ENCODE results near the gene CSNK1E. TPM values are rescaled to one million over a fixed set of nuclear protein-coding genes. Genes with fewer than 3 reads are reported as not detected.

The CSNK1E gene
- total and polyA plus RNA-seq, 2 of the 8 experiments (the other 6 are each of a cell fraction or from before 2014, with no cell fraction given) = 247 to 263 TPM

Small RNAs within 50 kb of the gene (small RNA-seq; reads per million reads assigned to genes)
- gene RF00017 (ENCODE audit: insufficient read depth) = not detected

Other genes with a start within 250 kb of the CSNK1E start
- gene SLC16A8, start 233.2 kb downstream of the CSNK1E start, total RNA-seq (2021; fragmentation: NEBNext Ultra II Directional; extraction: Animal tissue kit (Norgen Biotek cat#: 25700)) = not detected in 2 replicates
- gene SLC16A8, start 233.2 kb downstream of the CSNK1E start, polyA plus RNA-seq (2011; rRNA removed) = 0.70 and 1.2 TPM in 2 replicates
- 5.4 and 7.2 TPM in 2 replicates for gene BAIAP2L2, start 206.7 kb downstream of the CSNK1E start, total RNA-seq (2021; fragmentation: NEBNext Ultra II Directional; extraction: Animal tissue kit (Norgen Biotek cat#: 25700))
- gene BAIAP2L2, start 206.7 kb downstream of the CSNK1E start, polyA plus RNA-seq (2011; rRNA removed) = 10.0 and 13.9 TPM in 2 replicates
- gene PLA2G6, start 135.6 kb downstream of the CSNK1E start, total RNA-seq (2021; fragmentation: NEBNext Ultra II Directional; extraction: Animal tissue kit (Norgen Biotek cat#: 25700)) = 13.2 and 14.2 TPM in 2 replicates
- gene PLA2G6, start 135.6 kb downstream of the CSNK1E start, polyA plus RNA-seq (2011; rRNA removed) = 21.0 and 36.0 TPM in 2 replicates
- 6.2 and 6.3 TPM in 2 replicates for gene MAFF, start 115.4 kb downstream of the CSNK1E start, total RNA-seq (2021; fragmentation: NEBNext Ultra II Directional; extraction: Animal tissue kit (Norgen Biotek cat#: 25700))
- 1.5 and 2.4 TPM in 2 replicates for gene MAFF, start 115.4 kb downstream of the CSNK1E start, polyA plus RNA-seq (2011; rRNA removed)
- 79.9 and 81.0 TPM in 2 replicates for gene TMEM184B, start 44.4 kb downstream of the CSNK1E start, total RNA-seq (2021; fragmentation: NEBNext Ultra II Directional; extraction: Animal tissue kit (Norgen Biotek cat#: 25700))
- gene TMEM184B, start 44.4 kb downstream of the CSNK1E start, polyA plus RNA-seq (2011; rRNA removed) = 41.6 and 70.6 TPM in 2 replicates
- gene KCNJ4, start 137.8 kb upstream of the CSNK1E start, total RNA-seq (2021; fragmentation: NEBNext Ultra II Directional; extraction: Animal tissue kit (Norgen Biotek cat#: 25700)) = 2.2 and 2.3 TPM in 2 replicates
- gene KCNJ4, start 137.8 kb upstream of the CSNK1E start, polyA plus RNA-seq (2011; rRNA removed) = 1.4 TPM in 2 replicates
- gene KDELR3, start 150.7 kb upstream of the CSNK1E start, total RNA-seq (2021; fragmentation: NEBNext Ultra II Directional; extraction: Animal tissue kit (Norgen Biotek cat#: 25700)) = 7.8 and 7.9 TPM in 2 replicates
- 8.0 and 13.0 TPM in 2 replicates for gene KDELR3, start 150.7 kb upstream of the CSNK1E start, polyA plus RNA-seq (2011; rRNA removed)
- 441 and 448 TPM in 2 replicates for gene DDX17, start 188.9 kb upstream of the CSNK1E start, total RNA-seq (2021; fragmentation: NEBNext Ultra II Directional; extraction: Animal tissue kit (Norgen Biotek cat#: 25700))
- gene DDX17, start 188.9 kb upstream of the CSNK1E start, polyA plus RNA-seq (2011; rRNA removed) = 437 and 698 TPM in 2 replicates

Data from H1 (cell line).